ENCODE results near the gene RIT2.

The RIT2 gene

DNA sequence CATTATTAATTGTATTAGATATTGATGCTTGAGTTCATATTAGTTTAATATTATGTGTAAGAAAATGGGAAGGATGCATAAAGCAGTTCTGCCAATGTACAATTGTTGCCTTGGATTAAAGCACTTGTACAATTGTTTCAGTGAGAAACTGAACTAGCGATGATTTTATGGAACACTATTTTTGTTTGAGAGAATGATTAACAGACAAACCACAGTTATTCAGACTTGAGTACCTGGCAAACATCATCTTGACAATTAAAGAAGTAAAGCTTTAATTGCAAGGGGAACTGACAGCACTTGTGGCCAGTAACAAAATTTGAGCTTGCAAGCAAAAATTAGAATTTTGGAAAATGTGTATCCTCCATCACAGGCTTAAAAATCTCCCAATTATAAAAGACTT, 214.3 kb downstream of the RIT2 start:
- no peaks in the 10 kb centered on the region for H3K4me1 ChIP-seq (ENCODE audit: control insufficient read depth, insufficient read depth, low read length, unreplicated experiment)
- no peaks in the 10 kb centered on the region for H3K27me3 ChIP-seq (ENCODE audit: insufficient read depth, low read length)
- no peak overlapping the region for H3K4me3 ChIP-seq (ENCODE audit: low read depth, low read length)
- H3K36me3 ChIP-seq (ENCODE audit: insufficient read depth, low read length): no peaks in the 10 kb centered on the region
- H2AFZ ChIP-seq (ENCODE audit: low read length, unreplicated experiment): no peak overlapping the region
- H3K79me2 ChIP-seq (ENCODE audit: control insufficient read depth, insufficient read depth, low read length, unreplicated experiment): no peaks in the 10 kb centered on the region
- H3K27ac ChIP-seq (ENCODE audit: low read depth, low read length): no peak overlapping the region

DNA sequence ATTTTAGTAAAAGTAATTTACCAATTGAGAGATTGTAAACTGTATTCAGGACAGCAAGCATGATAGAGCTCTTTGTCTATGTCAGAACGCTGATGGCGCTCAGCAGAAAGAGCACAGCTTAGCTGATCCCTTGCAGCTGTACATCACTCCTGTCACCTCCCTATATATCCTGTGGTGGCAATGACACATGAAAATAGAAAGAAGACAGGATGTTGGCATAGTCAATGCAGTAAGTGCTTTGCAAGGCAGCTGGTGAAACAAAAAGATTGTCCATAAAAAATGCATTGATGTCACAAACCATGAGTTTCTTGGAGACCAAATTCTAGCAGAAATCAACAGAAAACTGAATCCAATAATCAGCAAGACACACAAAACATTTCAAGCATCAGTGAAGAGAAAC, 221.5 kb downstream of the RIT2 start:
- Histone ChIP-seq H3K27ac (ENCODE audit: low read depth, low read length) (no peak overlapping the region), H2AFZ (ENCODE audit: low read length, unreplicated experiment) (no peak overlapping the region), H3K79me2 (ENCODE audit: control insufficient read depth, insufficient read depth, low read length, unreplicated experiment) (no peaks in the 10 kb centered on the region), H3K36me3 (ENCODE audit: insufficient read depth, low read length) (no peaks in the 10 kb centered on the region), H3K4me3 (ENCODE audit: low read depth, low read length) (no peak overlapping the region), H3K4me1 (ENCODE audit: control insufficient read depth, insufficient read depth, low read length, unreplicated experiment) (no peaks in the 10 kb centered on the region), H3K27me3 (ENCODE audit: insufficient read depth, low read length) (no peaks in the 10 kb centered on the region)

DNA sequence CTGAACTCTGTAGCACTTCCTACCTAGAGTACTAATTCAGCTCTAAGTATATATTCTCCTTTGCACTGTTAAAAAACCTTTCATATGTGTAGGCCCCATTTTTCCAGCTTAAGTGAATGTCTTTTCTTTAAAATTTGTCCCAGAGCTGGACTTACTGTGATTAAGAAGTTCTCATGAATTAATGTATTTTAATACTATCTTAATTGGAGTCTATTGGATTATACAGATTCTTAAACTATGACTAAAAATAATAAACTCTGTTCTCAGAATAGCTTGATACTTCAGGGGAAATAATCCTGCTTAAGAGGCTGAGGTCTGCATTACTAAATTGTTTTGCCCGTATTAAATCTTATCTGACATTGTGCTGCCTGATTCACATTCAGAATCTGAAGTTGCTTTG, 223.3 kb downstream of the RIT2 start:
- no peaks in the 10 kb centered on the region for H3K27me3 ChIP-seq (ENCODE audit: insufficient read depth, low read length)
- no peaks in the 10 kb centered on the region for H3K79me2 ChIP-seq (ENCODE audit: control insufficient read depth, insufficient read depth, low read length, unreplicated experiment)
- no peak overlapping the region for H2AFZ ChIP-seq (ENCODE audit: low read length, unreplicated experiment)
- no peak overlapping the region for H3K4me3 ChIP-seq (ENCODE audit: low read depth, low read length)
- H3K4me1 ChIP-seq (ENCODE audit: control insufficient read depth, insufficient read depth, low read length, unreplicated experiment): no peaks in the 10 kb centered on the region
- no peak overlapping the region for H3K27ac ChIP-seq (ENCODE audit: low read depth, low read length)
- H3K36me3 ChIP-seq (ENCODE audit: insufficient read depth, low read length): no peaks in the 10 kb centered on the region

DNA sequence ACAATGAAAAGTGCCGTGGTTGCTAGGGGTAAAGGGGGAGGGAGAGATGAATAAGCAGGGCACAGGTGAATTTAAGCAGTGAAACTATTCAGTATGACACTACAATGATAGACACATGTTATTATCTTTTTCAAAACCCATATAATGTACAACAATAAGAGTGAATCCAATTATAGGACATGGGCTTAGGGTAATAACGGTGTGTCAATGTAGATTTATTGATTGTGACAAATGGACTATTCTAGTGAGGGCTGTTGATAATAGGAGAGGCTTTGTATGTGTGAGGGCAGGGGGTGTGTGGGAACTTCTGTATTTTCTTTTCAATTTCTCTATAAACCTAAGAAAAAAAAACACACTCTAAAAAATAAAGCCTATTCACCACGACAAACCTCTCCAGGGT, 223.8 kb downstream of the RIT2 start:
- Histone ChIP-seq H3K36me3 (ENCODE audit: insufficient read depth, low read length) (no peaks in the 10 kb centered on the region), H3K79me2 (ENCODE audit: control insufficient read depth, insufficient read depth, low read length, unreplicated experiment) (no peaks in the 10 kb centered on the region), H3K27ac (ENCODE audit: low read depth, low read length) (no peak overlapping the region), H2AFZ (ENCODE audit: low read length, unreplicated experiment) (no peak overlapping the region), H3K4me3 (ENCODE audit: low read depth, low read length) (no peak overlapping the region), H3K4me1 (ENCODE audit: control insufficient read depth, insufficient read depth, low read length, unreplicated experiment) (no peaks in the 10 kb centered on the region), H3K27me3 (ENCODE audit: insufficient read depth, low read length) (no peaks in the 10 kb centered on the region)

DNA sequence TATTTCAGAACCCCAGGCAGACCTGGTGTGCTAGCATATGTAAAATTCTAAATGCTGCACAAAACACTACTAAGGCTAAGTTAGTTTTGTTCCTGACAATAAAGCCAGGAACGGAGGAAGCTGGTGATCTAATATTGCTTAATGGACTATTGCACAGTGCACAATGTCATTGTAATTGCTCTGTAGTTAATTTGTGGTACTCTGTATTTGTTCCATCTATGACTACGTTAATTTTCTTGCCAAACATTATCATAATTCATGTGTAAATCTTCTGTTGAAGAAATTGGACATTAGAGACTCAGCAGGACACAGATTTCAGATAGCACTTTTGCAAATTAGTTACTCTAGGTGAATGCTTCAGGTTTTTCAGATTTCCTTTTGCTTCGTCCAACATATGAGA, 232.3 kb downstream of the RIT2 start:
- no peaks in the 10 kb centered on the region for H3K36me3 ChIP-seq (ENCODE audit: insufficient read depth, low read length)
- H3K4me1 ChIP-seq (ENCODE audit: control insufficient read depth, insufficient read depth, low read length, unreplicated experiment): no peaks in the 10 kb centered on the region
- H2AFZ ChIP-seq (ENCODE audit: low read length, unreplicated experiment): no peak overlapping the region
- no peaks in the 10 kb centered on the region for H3K79me2 ChIP-seq (ENCODE audit: control insufficient read depth, insufficient read depth, low read length, unreplicated experiment)
- H3K4me3 ChIP-seq (ENCODE audit: low read depth, low read length): no peak overlapping the region
- H3K27ac ChIP-seq (ENCODE audit: low read depth, low read length): no peak overlapping the region
- H3K27me3 ChIP-seq (ENCODE audit: insufficient read depth, low read length): no peaks in the 10 kb centered on the region

DNA sequence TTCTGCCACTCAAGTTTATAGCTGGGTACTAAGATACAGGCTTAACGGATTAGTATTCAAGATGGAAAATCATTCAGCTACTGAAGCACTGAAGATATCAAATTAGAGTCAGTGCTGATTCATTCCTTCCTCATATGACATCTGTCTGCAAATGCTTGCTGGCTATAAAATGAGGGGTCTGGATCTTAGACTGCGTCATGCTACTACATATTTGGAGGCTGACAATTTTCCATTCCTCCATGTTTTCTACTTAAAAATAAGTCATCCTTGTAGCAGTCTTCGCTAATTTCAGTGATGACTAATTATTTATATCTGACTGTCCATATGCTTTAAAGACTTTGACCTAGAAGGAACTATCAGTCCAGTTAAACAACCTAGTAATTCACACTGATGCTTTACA, 233.4 kb downstream of the RIT2 start:
- Histone ChIP-seq H3K79me2 (ENCODE audit: control insufficient read depth, insufficient read depth, low read length, unreplicated experiment) (no peaks in the 10 kb centered on the region), H3K36me3 (ENCODE audit: insufficient read depth, low read length) (no peaks in the 10 kb centered on the region), H3K27ac (ENCODE audit: low read depth, low read length) (no peak overlapping the region), H3K4me1 (ENCODE audit: control insufficient read depth, insufficient read depth, low read length, unreplicated experiment) (no peaks in the 10 kb centered on the region), H3K27me3 (ENCODE audit: insufficient read depth, low read length) (no peaks in the 10 kb centered on the region), H3K4me3 (ENCODE audit: low read depth, low read length) (no peak overlapping the region), H2AFZ (ENCODE audit: low read length, unreplicated experiment) (no peak overlapping the region)

DNA sequence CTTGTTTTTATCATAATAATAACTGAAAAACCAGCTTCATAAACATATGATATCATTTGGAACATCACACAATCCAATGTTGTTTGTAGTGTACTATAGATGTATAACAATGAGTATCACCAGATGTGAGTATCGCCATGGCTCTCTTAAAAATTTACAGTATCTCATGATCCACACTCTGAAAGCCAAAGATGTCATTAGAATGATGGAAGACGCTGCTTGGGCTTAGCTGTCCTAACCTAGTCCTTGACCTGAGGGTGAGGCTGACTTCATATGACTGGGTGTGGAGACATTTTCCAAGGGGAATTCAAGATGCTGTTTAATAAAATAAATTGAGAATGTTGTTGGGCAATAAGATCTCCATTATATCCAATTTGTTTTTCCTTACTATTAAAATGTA, 242.6 kb downstream of the RIT2 start:
- H3K4me1 ChIP-seq (ENCODE audit: control insufficient read depth, insufficient read depth, low read length, unreplicated experiment): no peaks in the 10 kb centered on the region
- H3K79me2 ChIP-seq (ENCODE audit: control insufficient read depth, insufficient read depth, low read length, unreplicated experiment): no peaks in the 10 kb centered on the region
- no peaks in the 10 kb centered on the region for H3K27me3 ChIP-seq (ENCODE audit: insufficient read depth, low read length)
- no peak overlapping the region for H3K27ac ChIP-seq (ENCODE audit: low read depth, low read length)
- H3K36me3 ChIP-seq (ENCODE audit: insufficient read depth, low read length): no peaks in the 10 kb centered on the region
- H2AFZ ChIP-seq (ENCODE audit: low read length, unreplicated experiment): no peak overlapping the region
- no peak overlapping the region for H3K4me3 ChIP-seq (ENCODE audit: low read depth, low read length)

DNA sequence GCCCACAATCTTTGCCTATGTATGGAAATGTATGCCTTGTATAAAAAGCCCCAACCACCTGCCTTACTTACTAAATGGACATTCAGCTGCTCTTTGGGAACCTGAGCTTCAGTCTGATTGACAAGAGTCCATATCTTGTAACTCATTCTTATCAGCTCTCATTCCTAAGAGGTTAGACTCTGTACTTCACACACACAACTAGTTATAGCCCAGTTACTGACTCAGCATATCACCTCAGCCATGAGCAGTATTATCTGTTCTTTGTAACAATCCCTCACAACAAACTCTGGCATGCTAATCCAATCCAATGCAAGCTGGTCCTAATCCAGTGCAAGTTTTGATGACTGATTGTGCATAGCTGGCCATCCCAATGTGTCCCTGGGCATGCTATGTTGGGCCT, 250.6 kb downstream of the RIT2 start:
- Histone ChIP-seq H3K36me3 (ENCODE audit: insufficient read depth, low read length) (no peaks in the 10 kb centered on the region), H3K4me3 (ENCODE audit: low read depth, low read length) (no peak overlapping the region), H2AFZ (ENCODE audit: low read length, unreplicated experiment) (no peak overlapping the region), H3K79me2 (ENCODE audit: control insufficient read depth, insufficient read depth, low read length, unreplicated experiment) (no peaks in the 10 kb centered on the region), H3K27me3 (ENCODE audit: insufficient read depth, low read length) (no peaks in the 10 kb centered on the region), H3K4me1 (ENCODE audit: control insufficient read depth, insufficient read depth, low read length, unreplicated experiment) (no peaks in the 10 kb centered on the region), H3K27ac (ENCODE audit: low read depth, low read length) (no peak overlapping the region)

DNA sequence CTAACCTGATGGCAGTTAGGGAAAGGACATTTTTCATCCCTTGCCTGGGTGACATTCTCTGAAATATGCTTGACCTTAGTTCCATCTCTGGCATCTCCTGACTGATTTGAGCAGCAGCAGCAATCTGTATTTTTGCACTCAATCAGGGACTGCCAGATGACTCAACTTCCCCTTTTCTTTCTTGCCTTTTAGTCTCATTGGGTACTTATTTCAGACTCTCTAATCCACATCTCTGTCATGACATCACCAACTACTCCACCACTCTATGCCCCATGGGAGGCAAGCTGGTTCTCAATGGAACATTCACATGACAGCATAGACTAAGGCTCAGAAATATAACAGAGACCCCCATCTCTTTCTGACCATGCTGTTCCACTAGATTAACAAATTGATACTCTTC, 254.2 kb downstream of the RIT2 start:
- H3K79me2 ChIP-seq (ENCODE audit: control insufficient read depth, insufficient read depth, low read length, unreplicated experiment): no peaks in the 10 kb centered on the region
- no peak overlapping the region for H2AFZ ChIP-seq (ENCODE audit: low read length, unreplicated experiment)
- no peaks in the 10 kb centered on the region for H3K27me3 ChIP-seq (ENCODE audit: insufficient read depth, low read length)
- H3K4me3 ChIP-seq (ENCODE audit: low read depth, low read length): no peak overlapping the region
- H3K27ac ChIP-seq (ENCODE audit: low read depth, low read length): no peak overlapping the region
- no peaks in the 10 kb centered on the region for H3K36me3 ChIP-seq (ENCODE audit: insufficient read depth, low read length)
- no peaks in the 10 kb centered on the region for H3K4me1 ChIP-seq (ENCODE audit: control insufficient read depth, insufficient read depth, low read length, unreplicated experiment)

DNA sequence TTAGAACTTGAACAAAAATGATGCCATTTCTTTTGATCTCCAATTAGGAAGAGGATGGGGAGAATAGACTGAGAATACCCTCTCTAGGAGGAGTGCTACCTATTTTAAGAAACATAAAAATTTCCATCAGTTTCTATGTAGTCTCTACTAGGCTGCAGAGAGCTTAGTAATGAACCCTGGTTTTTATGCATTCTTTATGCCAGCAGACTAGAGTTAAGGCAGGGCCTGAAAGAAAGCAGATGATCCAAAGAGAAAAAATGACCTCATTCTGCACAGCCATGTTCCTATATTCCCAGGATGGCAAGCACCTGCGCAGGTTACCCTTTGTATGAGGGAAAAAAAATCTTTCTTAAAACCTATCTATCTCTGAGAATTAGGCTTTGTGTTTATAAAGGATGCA, 254.9 kb downstream of the RIT2 start:
- no peak overlapping the region for H3K27ac ChIP-seq (ENCODE audit: low read depth, low read length)
- no peaks in the 10 kb centered on the region for H3K79me2 ChIP-seq (ENCODE audit: control insufficient read depth, insufficient read depth, low read length, unreplicated experiment)
- no peaks in the 10 kb centered on the region for H3K36me3 ChIP-seq (ENCODE audit: insufficient read depth, low read length)
- no peaks in the 10 kb centered on the region for H3K4me1 ChIP-seq (ENCODE audit: control insufficient read depth, insufficient read depth, low read length, unreplicated experiment)
- no peak overlapping the region for H2AFZ ChIP-seq (ENCODE audit: low read length, unreplicated experiment)
- H3K27me3 ChIP-seq (ENCODE audit: insufficient read depth, low read length): no peaks in the 10 kb centered on the region
- no peak overlapping the region for H3K4me3 ChIP-seq (ENCODE audit: low read depth, low read length)

DNA sequence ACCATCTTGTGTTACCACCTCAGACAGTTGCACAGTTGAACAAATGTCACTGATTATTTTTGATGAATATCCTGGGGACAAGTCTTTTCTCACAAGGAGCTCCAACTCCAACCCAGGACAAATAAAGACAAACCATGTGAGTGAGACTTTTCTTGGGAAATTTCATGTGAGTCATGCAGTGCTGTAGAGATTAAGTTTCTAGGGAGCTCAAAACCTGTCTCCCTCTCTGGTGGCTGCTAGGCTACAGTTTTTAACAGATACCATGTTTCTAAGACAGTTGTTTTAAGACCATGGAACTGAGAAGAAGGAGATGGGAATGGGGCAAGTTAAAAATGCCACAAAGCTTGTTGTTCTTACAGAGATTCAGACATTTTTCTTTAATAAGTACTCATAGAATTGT, 255.5 kb downstream of the RIT2 start:
- H3K36me3 ChIP-seq (ENCODE audit: insufficient read depth, low read length): no peaks in the 10 kb centered on the region
- no peaks in the 10 kb centered on the region for H3K27me3 ChIP-seq (ENCODE audit: insufficient read depth, low read length)
- H3K79me2 ChIP-seq (ENCODE audit: control insufficient read depth, insufficient read depth, low read length, unreplicated experiment): no peaks in the 10 kb centered on the region
- H3K27ac ChIP-seq (ENCODE audit: low read depth, low read length): no peak overlapping the region
- no peak overlapping the region for H2AFZ ChIP-seq (ENCODE audit: low read length, unreplicated experiment)
- no peaks in the 10 kb centered on the region for H3K4me1 ChIP-seq (ENCODE audit: control insufficient read depth, insufficient read depth, low read length, unreplicated experiment)
- no peak overlapping the region for H3K4me3 ChIP-seq (ENCODE audit: low read depth, low read length)

DNA sequence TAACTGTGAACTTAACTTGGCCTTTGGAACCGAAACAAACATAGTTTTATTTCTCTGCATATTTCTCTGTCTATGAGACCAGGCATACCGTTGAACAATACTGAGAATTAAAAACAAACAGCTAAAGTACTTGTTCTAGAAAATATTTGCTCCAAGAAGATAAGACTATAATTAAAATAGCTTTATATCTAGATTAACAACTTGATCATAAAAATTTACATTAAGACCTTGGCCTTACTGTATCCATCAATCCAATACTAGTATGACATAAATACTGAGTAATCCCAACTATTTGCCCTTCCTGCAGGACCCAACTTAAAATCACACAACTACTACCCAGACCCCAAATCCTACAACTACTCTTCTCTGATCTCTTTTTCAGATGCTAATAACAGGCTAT, 260.9 kb downstream of the RIT2 start:
- no peaks in the 10 kb centered on the region for H3K4me1 ChIP-seq (ENCODE audit: control insufficient read depth, insufficient read depth, low read length, unreplicated experiment)
- H3K36me3 ChIP-seq (ENCODE audit: insufficient read depth, low read length): no peaks in the 10 kb centered on the region
- H3K4me3 ChIP-seq (ENCODE audit: low read depth, low read length): no peak overlapping the region
- H3K27me3 ChIP-seq (ENCODE audit: insufficient read depth, low read length): no peaks in the 10 kb centered on the region
- no peaks in the 10 kb centered on the region for H3K79me2 ChIP-seq (ENCODE audit: control insufficient read depth, insufficient read depth, low read length, unreplicated experiment)
- H2AFZ ChIP-seq (ENCODE audit: low read length, unreplicated experiment): no peak overlapping the region
- H3K27ac ChIP-seq (ENCODE audit: low read depth, low read length): no peak overlapping the region

Data from ACC112 (cell line).